Ecto neural progenitor cell (in vitro differentiated cells): Measurements from ENCODE around the gene SCGB2B2.
"Not testable (repeated sequence)": the region's sequence is repeated elsewhere in the genome, so short reads cannot be mapped to it uniquely, and the experiment has no call there.

Source experiments
- DNase-seq: peaks from one replicate; pipeline ENCODE4 v3.0.0-alpha.2; 2018; ENCODE audit warnings: low spot score

Gene SCGB2B2, protein sequence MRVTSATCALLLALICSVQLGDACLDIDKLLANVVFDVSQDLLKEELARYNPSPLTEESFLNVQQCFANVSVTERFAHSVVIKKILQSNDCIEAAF

GRCh38 chr19:34676697-34677385 is at the start of gene SCGB2B2:
Gene SCGB2B2 (minus strand): TSS chr19:34677159. CDS start chr19:34594563, 82,596 bp downstream.
- no peak for DNase-seq

GRCh38 chr19:34725400-34725799 is 48.4 kb upstream of the SCGB2B2 start:
- no peak for DNase-seq

GRCh38 chr19:34722353-34722752 is 45.4 kb upstream of the SCGB2B2 start:
- DNase-seq = no peak

DNA sequence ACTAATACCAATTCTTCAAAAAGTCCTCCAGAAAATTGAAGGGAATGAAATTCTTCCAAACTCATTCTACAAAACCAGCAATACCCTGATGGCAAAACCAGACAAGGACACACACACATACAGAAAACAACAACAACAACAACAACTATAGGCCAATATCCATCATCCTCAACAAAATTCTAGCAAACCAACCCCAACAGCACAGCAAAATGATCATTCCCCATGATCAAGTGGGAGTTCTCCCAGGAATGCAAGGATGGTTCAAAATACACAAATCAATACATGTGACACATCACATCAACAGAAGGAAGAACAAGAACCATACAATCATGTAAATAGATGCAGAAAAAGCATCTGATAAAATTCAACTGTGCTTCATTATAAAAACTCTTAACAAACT is 38.4 kb upstream of the SCGB2B2 start:
- no peak for DNase-seq

GRCh38 chr19:34713262-34713637 is 36.3 kb upstream of the SCGB2B2 start:
- DNase-seq = no peak

GRCh38 chr19:34712395-34713261 is 35.7 kb upstream of the SCGB2B2 start:
- no peak for DNase-seq

GRCh38 chr19:34711890-34712289 is 34.9 kb upstream of the SCGB2B2 start:
- no peak for DNase-seq

DNA sequence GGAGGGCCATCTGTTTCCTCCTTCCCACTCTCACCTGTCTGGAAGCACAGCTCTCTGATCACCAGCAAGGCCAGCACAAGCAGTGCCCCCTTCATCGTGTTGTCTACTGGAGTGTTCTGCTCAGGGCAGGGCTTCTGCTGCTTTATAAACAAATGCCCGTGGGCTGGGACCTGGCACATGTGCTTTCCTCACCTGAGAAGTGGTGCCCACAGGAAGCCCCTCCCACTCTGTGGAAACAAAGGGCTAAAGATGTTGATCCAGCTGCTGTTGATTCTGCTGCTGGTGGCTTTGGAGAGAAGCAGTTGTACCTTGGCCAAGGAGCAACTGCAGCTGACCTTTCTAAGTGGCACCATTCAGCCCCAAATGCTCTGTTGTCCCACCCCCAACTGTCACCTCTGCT is 30.7 kb upstream of the SCGB2B2 start:
- no peak for DNase-seq

GRCh38 chr19:34692549-34692948 is 15.6 kb upstream of the SCGB2B2 start:
- no peak for DNase-seq

- no peak for DNase-seq
These were observed 13.4 kb upstream of the SCGB2B2 start for GRCh38 chr19:34690372-34690771.

DNA sequence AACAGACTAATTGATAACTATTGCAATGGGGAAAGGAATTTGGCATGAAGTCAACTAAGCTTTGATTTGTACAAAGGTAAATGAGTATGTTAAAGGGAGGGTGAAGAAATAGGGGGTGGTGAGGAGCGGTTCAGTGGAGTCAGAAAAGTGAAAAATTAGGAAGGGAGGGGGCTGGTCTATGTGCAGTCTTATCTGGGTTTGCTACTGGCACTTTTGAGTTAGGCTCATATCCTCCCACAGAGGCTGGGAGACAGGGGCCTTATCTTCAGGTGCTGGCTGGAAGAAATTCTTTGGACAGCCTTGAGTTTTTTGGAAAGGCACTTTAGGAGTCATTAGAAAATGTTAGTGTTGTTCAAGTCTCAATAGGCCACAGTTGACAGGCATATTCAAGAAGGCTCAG is 11.6 kb upstream of the SCGB2B2 start:
- DNase-seq = no peak

- no peak for DNase-seq
These were observed 10.4 kb upstream of the SCGB2B2 start for GRCh38 chr19:34687348-34687747.

- no peak for DNase-seq
These were observed 9.5 kb upstream of the SCGB2B2 start for GRCh38 chr19:34686455-34686854.

- DNase-seq = not testable (repeated sequence)
These were observed 8.3 kb upstream of the SCGB2B2 start for GRCh38 chr19:34685266-34685665.

- DNase-seq = no peak
These were observed 4.5 kb upstream of the SCGB2B2 start for GRCh38 chr19:34681478-34681877.

DNA sequence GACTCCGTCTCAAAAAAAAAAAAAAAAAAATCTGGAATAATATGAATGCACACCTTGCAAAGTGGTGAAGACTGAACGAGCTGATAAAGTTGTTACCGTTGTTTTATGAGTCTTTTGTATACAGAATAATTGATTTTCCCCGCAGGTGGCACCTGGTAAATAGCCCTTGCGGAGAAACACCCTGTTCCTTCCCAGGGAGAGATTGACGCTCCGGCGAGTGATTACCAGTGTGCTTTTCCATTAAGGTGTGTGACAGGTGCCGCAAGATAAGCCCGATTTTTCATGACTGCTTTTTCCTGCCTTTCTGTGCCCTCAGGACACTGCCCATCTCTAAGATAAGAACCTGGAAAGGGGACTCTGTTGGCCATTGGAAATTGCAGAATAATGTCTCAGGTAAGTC is 1.5 kb upstream of the SCGB2B2 start:
- DNase-seq = no peak

DNA sequence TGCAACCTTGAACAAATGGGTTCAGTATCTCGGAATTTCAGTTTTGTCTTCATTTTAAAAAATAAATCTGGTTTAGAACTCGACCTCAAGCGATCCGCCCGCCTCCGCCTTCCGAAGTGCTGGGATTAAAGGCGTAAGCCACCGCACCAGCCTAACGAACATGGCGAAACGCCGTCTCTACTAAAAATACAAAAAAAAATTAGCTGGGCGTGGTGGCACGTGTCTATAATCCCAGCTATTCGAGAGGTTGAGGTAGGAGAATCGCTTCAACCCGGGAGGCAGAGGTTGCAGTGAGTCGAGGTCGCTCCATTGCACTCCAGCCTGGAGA is 1.1 kb upstream of the SCGB2B2 start:
- DNase-seq = no peak

GRCh38 chr19:34677386-34678084 is 576 bp upstream of the SCGB2B2 start, which contains the start of gene ZNF302:
Gene ZNF302 (plus strand): TSS chr19:34677678. CDS start chr19:34678805, 1,127 bp downstream.
- peak; percentile 99 for DNase-seq

DNA sequence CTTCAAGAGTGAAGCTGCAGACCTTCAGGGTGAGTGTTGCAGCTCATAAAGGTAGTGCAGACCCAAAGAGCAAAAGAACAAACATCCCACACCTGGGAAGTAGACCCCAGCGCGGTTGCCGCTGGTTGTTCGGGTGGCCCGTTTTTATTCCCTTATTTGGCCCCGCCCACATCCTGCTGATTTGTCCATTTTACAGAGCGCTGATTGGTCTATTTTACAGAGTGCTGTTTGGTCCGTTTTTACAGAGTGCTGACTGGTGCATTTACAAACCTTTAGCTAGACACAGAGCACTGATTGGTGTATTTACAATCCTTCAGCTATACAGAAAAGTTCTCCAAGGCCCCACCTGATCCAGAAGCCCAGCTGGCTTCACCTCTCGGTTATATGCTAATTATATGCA is 1.0 kb downstream of the SCGB2B2 start:
- no peak for DNase-seq

GRCh38 chr19:34675250-34675649 is 1.7 kb downstream of the SCGB2B2 start:
- no peak for DNase-seq

DNA sequence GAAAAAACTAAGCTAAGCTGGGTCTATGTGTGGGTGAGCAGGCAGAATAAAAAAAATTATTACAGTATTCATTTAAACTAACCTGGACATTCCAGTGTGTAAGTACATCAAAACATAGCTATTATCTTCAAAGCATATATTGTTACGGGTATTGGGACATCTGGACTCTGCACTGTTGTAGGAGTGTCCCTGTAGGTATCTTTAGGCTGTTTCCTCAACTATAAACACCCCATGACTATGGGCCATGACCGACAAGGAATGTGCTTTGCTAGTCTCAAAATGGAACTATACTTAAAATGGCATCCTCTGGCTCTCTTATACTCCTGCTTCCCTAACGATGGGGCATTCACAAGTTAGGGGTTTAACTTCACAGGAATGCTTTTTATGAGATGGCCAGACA is 3.4 kb downstream of the SCGB2B2 start:
- DNase-seq = no peak

DNA sequence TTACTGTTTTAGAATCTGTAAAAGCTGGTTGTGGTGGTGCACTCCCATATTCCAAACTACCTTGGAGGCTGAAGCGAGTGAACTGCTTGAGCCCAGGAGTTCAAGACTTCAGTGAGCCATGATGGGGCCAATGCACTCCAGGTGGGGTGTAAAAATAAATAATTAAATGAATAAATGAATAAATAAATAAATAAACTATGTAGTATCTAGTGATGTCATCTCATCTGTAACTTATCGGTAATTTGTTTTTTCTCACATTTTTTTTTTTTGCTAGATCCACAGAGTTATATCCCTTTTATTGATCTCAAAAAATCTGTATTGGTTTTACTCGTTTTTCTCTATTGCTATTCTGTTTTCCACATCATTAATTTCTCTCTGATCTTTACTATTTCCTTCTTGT is 5.0 kb downstream of the SCGB2B2 start:
- DNase-seq = no peak

DNA sequence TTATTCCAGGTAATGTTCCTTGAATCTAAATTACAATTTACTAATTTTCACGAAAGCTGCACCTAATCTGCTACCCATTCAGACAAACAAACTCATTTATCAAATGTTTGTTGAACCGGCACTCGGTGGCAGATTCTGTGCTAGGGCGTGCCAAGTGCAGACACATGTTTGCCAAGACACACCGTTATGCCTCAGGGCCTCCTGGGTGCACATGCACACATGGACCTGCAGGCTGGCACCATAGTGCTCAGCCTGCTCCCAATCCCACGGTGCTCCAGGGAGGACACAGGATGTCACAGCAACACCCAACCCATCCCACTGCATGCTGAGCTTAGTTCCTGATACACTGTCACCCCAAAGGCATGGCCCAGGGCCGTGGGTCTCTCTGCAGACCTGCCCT is 7.7 kb downstream of the SCGB2B2 start:
- DNase-seq = no peak
